H4 (cell line): ENCODE measurements around the gene GPR173. TPM values are rescaled to one million over a fixed set of nuclear protein-coding genes. Genes with fewer than 3 reads are reported as not detected.
A peak's percentile ranks its signal among the peaks of the same experiment; 100 is the strongest.

Experiments
- DNase-seq: peaks from one replicate; pipeline ENCODE4 v3.0.0-alpha.2; 2015; ENCODE audit warnings: low spot score
- total RNA-seq: library from RNA; depleted of rRNA; stranded (reverse); fragments of >200 nt; shearing (Covaris generic); gene quantifications from 2 replicates; pipeline ENCODE4 v1.2.3, GENCODE V29; 2014; rRNA removed

Gene GPR173
- total RNA-seq = 0.72 and 1.7 TPM in 2 replicates

DNA sequence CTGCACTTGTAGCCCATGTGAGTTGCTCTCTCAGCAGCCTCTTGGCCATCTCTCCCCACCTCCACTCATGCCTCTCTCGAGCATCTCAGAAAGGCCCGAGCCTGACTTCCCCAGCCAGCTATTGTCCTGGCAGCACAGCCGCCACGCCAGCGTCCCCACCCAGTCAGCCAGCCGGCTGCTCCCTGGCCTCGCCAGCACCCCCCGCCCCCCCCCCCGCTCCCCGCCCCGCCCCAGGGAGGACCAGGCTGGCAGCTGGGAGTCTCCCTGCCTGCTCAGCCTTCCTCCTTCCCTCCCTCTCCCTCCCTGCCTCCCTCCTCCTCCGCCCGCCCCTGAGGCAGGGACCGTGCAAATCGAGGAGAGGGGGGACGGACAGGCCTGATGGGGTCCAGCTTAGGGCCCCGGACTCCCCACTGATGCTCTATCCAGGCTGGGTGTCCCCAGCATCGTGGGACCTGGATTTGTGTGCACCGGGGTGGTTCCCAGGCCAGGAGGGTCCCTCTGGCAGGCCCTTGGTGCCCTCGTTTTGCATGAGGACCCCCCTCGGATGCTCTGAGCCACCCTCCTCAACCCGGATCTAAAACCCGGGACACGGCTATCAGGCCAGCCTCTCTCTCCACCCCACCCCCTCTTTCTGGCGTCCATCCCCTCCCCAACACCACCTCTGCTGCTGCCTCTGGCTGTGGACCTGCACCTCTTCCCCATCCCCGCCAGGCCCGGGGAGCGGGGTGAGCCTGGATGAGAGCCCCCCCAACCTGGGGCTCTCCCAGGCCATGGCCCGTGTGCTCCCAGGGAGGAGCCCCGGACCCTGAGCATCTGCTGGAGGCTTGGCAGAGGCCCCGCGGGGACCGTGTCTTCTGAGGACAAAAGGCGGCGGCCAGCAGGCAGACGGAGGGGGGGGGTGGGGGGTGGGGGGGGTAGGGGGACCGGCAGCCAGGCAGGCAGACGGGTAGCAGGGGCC lies at the start of gene GPR173:
Gene GPR173 (plus strand): TSS at position 621 of the 958 bp plus-strand sequence. CDS start 27,833 bp downstream, outside the sequence.
- peak; percentile 64 for DNase-seq

- DNase-seq = no peak
These were observed 48.0 kb upstream of the GPR173 start for GRCh38 chrX:53000447-53001135.

DNA sequence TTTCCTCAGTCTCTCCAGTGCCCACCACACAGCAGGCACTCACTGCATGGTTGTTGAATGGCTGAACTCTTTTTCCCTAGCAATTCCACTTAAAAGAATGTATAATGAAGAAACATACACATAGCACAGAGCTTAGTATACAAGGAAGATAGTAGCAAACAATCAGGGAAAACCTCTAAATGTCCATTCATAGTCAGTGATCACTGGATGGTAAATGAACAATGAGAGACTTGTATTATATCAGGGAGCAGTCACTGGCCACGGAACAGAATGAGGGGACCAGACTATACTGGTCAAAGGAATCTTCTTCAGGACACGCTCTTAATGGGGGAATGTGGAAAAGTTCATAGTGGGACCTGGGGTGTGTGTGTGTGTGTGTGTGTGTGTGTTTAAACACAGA lies 46.6 kb upstream of the GPR173 start:
- DNase-seq = no peak

DNA sequence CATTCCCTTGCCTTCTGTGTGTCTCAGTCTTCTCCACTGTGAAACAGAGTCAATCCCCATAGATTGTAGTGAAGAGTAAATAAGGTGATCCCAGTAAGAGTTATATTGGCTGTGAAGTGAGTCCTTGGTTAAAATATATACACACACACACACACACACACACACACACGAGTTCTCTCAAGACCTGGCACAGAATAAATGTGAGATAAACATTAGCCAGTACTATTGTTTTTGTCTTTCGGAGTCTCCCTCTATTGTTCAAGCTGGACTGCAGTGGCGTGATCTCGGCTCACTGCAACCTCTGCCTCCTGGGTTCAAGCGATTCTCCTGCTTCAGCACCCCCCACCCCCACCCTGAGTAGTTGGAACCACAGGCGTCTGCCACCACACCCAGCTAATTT lies 45.5 kb upstream of the GPR173 start:
- DNase-seq = no peak

DNA sequence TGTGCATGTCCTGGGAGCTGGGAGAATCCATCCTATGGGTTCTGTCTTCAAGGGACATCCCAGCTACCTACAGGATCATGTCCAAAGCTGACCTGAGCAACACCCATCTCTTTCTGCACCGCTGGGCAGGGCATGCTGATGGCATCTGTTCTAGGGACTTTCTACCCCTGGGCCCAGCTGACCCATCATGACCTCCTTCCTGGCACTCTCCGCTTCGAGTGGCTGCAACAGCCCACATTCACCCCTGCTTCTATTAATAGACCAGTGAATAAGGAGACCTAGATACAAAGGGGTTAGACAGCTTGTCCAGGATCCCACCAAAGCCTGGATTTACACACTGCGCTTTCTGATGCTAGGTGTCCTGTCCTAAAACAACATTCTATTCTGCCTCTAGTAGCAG lies 44.6 kb upstream of the GPR173 start:
- DNase-seq = no peak

GRCh38 chrX:53004811-53005210 lies 43.8 kb upstream of the GPR173 start:
- no peak for DNase-seq

DNA sequence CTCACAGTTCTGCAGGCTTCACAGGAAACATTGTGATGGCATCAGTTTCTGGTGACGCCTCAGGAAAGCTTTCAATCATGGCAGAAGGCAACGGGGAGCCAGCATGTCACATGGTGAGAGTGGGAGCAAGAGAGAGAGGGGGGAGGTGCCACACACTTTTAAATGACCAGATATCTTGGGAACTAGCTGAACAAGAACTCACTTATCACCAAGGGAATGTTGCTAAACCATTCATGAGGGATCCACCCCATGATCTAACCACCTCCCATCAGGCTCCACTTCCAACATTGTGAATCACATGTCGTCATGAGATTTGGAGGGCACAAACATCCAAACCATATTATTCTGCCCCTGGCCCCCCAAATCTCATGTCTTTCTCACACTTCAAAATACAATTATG lies 43.3 kb upstream of the GPR173 start:
- DNase-seq = no peak

- DNase-seq = no peak
These were observed 39.6 kb upstream of the GPR173 start for GRCh38 chrX:53009032-53009431.

DNA sequence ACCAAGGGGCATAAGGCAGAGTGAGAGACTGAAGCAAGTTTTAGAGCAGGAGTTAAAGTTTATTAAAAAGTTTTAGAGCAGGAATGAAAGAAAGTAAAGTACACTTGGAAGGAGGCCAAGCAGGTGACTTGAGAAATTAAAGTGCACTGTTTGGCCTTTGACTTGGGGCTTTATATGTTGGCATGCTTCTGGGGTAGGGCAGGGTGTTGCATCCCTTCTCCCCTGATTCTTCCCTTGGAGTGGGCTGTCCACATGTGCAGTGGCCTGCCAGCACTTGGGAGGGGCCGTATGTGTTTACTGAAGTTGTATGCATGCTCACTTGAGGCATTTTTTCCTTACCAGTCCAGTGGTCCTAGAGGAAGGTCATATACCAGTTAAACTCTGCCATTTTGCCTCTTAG lies 35.3 kb upstream of the GPR173 start:
- DNase-seq = no peak

- DNase-seq = no peak
These were observed 30.0 kb upstream of the GPR173 start for GRCh38 chrX:53018627-53019026.

DNA sequence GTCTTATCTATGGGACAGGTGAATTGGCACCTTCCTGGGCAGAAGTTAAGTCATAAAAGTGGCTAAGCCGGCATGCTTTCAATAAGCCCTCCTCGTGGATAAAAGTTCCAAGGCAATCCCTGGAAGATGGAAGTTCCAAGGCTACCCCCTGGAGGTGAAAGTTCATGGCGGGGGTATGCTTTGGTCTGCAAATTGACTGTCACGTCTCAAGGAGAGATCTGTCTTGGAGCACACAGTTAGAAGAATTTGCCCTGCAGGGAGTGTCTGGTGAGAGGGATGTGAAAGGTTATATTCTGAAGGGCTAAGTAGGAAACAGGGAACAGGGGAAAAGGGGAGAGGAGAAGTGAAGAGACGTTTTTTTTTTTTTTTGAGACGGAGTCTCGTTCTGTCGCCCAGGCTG lies 26.2 kb upstream of the GPR173 start:
- DNase-seq = no peak

DNA sequence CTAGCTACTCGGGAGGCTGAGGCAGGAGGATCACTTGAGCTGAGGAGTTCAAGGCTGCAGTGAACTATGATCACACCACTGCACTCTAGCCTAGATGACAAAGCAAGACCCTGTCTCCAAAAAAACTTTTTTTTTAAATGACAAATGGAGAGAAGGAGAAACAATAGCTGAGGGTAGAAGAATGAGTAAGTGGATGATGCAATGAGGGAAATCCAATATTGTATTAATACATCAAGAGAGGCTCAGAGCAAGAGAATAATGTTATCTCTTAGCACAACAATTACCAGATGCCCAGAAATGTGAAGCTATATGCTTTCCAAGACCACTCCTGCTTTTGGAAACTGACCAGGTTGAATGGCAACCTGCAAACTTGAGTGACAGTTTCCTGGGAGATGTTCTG lies 19.9 kb upstream of the GPR173 start:
- DNase-seq = no peak

- no peak for DNase-seq
These were observed 17.2 kb upstream of the GPR173 start for GRCh38 chrX:53031380-53031779.

- DNase-seq = no peak
These were observed 12.4 kb upstream of the GPR173 start for GRCh38 chrX:53036149-53036548.

- no peak for DNase-seq
These were observed 9.4 kb upstream of the GPR173 start for GRCh38 chrX:53039236-53039635.

GRCh38 chrX:53044995-53045394 lies 3.6 kb upstream of the GPR173 start:
- no peak for DNase-seq

- no peak for DNase-seq
These were observed 1.4 kb upstream of the GPR173 start for GRCh38 chrX:53047228-53047627.

GRCh38 chrX:53049127-53049517 lies 533 bp downstream of the GPR173 start:
- DNase-seq = no peak

- DNase-seq = no peak
These were observed 2.3 kb downstream of the GPR173 start for GRCh38 chrX:53050841-53051240.

DNA sequence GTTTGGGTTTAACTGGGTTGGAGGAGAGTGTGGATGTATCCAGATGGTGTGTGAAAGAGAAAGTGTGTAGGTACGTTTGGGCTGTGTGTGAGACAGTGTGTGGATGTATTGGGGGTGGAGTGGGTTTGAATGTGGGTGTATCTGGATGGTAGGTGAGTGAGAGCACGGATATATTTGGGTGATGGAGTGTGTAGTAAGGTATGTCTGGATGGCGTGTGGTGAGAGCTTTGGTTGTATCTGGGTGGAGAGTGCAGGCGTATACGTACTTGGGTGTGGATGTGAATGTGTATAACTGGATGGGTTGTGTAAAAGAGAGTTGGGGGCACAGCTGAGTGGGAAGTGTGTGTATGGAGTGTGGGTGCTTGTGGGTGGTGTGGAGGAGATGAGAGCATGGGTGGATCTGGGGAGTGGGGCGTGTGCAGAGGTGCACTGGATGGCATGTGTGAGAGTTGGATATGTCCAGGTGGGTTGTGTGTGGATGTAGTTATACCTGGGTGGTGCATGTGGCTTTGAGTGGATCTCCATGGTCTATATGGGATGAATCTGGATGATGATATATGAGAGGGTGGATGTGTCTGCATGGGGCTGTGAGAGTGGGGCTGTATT lies 6.8 kb downstream of the GPR173 start:
- no peak for DNase-seq

DNA sequence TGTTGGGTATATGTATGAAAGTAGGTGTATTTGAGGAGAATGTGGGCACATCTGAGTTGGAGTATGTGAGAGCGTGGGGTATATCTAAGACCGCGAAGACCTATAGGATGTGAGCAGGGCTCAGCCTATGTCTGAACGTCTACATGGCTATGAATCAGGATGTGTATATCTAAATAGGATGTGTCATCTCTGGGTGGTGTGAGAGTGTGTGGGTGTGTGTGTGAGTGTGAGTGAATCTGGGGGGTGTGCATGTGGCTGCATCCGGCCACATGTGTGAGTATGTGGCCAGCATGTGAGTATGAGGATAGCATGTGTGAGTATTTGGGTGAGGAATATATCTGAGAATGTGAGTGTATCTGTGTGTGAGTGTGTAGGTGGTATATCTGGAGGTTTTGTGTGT lies 7.7 kb downstream of the GPR173 start:
- DNase-seq = no peak

DNA sequence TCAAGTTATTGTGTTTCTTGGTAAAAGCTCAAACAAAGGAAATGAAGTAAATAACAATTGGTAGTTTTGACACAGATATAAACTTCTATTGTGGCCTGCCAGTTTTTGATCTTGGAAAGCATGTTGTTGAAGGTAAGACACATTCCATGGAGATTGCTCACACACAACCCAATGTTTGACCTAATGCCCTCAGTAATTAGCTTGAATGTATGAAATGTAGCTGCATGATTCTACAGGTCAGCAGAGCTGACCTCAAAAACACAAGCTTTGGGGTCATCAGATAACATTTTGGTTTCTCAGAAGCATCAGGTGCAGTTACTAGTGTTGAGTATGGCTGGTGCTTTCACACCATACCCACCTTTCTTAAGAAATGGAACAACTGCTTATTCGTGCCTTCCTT lies 16.5 kb downstream of the GPR173 start:
- no peak for DNase-seq

- DNase-seq = no peak
These were observed 22.5 kb downstream of the GPR173 start for GRCh38 chrX:53071064-53071463.
